OCI-LY7 (cell line): ENCODE measurements around the gene YARS1.

Experiments
- EZH2phosphoT487 ChIP-seq: fragments of 200-600 bp; sonication (generic); IDR thresholded peaks from 2 replicates; pipeline ENCODE4 v1.6.1; 2018; ENCODE audit warnings: low read depth, borderline replicate concordance, mild to moderate bottlenecking, mixed run types, antibody characterized with exemption, low read length, moderate library complexity, mixed read lengths
- TF ChIP-seq, protein P1 (sequence below): fragments of 200-600 bp; sonication (generic); conservative IDR thresholded peaks from 2 replicates; pipeline ENCODE4 v1.5.1; 2014; ENCODE audit warnings: mild to moderate bottlenecking, antibody characterized with exemption, low read length, moderate library complexity, mixed read lengths

DNA sequence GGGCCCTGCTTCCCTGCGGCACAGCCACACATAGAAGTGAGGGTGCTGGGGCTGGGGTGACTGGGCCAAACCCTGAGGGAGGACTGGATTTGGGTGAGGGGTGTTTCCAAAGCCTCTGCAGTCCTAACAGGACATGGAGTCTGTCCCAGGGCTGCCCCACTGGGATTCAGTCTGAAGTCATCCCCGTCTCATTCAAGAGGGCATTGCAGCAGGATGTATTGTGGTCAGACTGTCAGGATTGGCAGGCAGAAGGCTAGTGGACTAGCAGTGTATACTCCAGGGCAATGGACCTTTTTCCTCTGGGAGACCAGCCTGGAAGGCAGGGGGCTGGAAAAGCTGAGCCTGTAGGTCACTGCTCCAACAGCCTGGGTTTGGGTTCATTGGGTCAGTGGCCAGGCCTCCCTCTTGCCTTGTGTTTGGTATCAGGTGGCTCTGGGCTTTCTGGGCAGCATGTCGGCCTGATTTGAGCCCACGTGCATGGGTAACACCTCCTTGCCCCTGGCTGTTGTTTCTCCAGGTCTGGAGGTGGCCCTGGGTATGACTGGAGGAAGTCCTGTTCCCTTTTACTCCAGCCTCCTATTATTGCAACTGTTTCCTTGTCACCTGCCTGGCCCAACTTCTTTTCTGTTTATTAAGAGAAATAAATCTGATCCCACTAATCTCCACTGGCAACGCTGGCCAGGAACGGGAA, 73.6 kb downstream of the YARS1 start:
- TF ChIP-seq, protein P1, sequence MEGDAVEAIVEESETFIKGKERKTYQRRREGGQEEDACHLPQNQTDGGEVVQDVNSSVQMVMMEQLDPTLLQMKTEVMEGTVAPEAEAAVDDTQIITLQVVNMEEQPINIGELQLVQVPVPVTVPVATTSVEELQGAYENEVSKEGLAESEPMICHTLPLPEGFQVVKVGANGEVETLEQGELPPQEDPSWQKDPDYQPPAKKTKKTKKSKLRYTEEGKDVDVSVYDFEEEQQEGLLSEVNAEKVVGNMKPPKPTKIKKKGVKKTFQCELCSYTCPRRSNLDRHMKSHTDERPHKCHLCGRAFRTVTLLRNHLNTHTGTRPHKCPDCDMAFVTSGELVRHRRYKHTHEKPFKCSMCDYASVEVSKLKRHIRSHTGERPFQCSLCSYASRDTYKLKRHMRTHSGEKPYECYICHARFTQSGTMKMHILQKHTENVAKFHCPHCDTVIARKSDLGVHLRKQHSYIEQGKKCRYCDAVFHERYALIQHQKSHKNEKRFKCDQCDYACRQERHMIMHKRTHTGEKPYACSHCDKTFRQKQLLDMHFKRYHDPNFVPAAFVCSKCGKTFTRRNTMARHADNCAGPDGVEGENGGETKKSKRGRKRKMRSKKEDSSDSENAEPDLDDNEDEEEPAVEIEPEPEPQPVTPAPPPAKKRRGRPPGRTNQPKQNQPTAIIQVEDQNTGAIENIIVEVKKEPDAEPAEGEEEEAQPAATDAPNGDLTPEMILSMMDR = no peak
- no peak for TF ChIP-seq EZH2phosphoT487
